Kidney tubule cell (primary cell): ENCODE measurements around the gene BCHE.

ENCODE experiments used
- DNase-seq: peaks from one replicate; pipeline ENCODE4 v3.0.0-alpha.2; 2018; ENCODE audit warnings: low spot score

Gene BCHE

DNA sequence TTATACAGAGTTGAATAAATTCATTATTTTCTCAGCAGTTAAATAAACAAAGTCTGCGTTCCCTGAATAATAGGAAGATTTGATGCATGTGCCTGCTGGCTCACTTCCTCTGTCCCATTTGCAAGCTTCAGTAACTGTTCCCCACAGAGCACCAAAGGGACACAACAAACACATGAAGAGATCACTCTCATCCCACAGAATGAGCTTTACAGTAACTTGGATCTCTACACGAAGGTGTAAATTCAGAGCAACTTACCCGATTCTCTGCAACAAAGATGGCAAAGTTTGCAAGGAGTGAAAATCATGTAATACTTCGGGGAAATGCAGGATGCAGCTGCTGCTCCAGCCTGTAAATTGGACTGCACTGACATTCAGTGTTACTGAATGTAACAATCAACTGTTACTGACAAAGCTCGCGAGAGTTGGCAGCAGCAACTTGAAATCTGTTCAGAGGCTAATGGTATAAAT lies at the start of gene BCHE:
BCHE (minus strand) TSS at position 366 of the 468 bp plus-strand sequence. CDS start 6,390 bp downstream, outside the sequence.
- peak; percentile 60 for DNase-seq

DNA sequence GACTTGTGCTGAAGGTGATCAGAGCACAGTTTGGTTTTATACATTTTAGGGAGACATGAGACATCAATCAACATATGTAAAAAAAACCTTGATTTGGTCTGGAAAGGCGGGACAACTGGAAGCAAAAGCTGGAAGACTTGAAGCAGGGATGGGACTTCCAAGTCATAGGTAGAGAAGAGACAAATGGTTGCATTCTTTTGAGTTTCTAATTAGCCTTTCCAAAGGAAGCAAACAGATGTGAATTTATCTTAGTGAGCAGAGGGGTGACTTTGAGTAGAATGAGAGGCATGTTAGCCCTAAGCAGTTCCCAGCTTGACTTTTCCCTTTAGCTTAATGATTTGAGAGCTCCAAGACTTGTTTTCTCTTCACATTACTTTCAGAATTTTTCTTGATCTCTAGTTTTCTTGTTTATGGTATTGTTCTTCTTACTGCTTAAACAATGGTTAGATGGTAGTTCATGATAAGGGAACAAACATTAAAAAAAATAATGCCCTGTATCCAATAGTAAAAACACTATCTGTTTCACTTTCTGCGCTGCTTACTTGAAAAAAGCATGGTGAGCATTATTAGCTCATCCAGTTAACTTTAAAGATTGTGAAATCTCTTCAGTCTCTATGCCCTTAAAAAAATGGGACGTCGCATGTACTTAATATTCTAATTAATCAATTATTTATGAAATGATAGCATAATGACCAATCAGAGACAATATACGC lies 48.5 kb upstream of the BCHE start:
- DNase-seq = no peak

DNA sequence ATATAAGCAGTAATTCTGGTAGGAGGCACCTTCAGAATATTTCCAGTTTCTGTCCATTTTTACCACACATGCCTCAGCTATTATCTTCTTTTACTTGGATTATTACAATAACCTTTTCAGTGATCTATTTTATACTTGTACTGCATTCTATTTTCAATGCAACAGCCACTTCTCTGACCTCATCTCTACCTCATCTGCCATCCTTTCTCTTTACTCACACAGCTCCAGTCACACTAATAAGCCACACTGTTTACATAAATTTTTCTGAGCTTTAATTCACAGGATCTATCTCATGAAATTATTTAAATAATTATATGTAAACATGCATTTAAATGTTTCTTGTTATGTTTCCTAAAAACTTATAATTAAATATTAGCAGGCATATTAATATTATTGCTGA lies 47.3 kb upstream of the BCHE start:
- DNase-seq = no peak

DNA sequence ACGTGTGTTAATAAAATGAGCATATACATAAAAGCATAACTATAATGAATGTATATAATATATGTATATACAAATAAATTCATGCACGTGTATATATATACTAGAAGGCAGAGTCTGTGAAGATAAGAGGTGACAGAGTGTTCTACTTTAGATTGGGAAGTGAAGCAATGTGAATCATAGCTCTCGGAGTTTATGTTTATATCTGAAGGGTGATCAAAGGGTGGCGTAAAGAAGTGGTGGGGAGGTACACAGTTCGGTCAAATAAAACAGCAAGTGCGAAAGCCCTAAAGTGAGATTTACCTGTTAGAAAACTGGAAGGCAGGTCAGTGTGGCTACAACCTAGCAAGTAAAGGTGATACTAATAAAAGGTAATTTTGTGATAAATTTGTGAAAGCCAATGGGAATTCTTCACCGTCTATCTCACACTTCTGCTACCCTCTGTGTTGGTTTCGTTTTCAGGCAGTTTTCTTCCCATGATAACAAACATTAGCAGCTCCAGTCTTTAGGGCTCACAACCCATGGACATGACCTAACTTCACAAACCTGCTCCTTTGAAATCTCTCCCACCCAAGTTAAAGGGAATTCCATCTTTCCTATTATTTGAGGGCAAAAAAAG lies 46.7 kb upstream of the BCHE start:
- no peak for DNase-seq

DNA sequence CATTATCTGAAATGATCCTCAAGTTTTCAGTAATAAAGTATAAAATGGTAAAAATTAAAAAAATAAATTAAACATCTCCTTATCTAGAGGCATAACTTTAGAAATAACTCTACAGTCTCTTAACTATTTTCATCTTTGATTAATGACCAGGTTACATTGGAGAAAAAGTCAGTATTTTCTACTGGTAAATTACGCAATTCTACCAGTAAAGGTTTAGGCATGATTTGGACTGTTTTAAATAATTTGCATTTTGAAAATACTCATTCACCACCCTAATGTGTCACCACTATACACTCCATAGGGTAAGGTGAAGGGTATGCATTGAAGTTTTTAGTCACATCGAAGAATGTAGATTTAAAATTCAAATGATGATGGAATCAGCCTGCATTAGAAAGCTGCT lies 45.9 kb upstream of the BCHE start:
- no peak for DNase-seq

DNA sequence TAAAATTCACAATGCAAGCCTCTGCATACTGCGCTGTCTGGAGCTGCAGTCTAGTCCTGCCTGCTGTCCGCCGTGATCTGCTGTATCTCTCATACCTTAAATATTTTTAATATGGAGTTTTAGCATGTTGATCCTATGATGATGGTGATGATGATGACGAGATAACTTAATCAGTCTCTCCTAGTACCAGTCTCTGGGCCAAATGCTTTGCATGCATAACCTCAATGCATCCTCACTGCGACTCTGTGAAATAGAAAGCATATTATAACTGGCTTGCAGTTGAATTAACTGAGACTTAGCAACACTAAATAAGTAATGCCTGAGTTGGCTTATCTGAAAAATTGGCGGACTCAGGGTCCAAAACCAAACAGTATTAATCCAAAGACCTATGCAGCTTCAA lies 38.4 kb upstream of the BCHE start:
- no peak for DNase-seq

DNA sequence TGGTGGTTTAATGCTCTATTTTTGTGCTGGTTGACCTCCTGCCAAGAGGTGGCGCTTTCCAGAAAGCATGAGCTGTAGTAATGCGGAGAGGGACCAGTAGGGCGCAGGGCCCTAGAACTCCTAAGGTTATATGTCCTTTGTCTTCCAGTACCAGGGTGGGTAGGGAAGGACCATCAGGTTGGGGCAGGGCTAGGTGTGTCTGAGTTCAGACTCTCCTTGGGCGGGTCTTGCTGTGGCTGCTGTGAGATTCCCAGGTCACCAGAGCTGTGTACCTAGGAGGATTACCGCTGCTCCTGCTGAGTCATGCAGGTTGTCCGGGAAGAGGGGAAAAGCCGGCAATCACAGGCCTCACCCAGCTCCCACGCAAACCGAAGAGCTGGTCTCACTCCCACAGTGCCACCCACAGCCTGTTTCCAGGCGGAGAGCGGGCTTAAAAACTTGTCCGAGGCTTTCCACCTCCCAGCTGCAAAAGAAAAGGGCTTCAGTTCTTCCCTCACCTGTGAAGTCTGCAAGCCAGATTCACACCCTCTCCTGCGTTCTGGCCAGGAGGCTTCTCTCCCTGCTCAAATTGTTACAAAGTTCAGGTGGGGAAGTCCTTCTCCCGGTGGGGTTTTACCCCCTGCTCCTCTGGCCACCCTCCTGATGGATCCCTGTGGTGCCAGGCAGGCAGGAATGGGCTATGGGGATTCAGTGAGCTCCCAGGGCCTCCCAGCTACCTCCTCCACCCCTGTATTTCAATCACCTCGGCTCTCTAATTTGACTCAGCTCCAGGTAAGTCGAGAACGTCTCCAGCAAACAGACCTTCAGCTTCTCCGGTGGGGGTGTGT lies 37.7 kb upstream of the BCHE start:
- no peak for DNase-seq

DNA sequence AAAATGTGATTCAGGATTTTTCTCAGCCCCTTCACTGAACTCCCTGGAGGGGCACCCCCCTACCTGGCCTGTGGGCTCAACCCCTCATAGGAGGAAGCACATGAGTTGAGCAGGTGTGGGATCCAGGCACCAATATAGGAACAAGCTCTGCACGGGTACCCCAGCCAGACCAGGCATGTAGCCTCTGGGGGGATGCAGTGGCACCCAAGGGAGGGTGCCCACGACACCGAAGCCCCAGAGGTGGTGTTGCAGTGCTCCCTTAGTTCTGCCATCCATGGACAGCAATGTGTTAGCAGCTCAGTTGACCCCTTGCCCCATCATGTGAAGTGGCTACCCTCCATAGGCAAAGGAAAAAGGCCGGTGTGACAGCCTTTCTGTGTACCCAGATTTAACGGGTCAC lies 30.9 kb upstream of the BCHE start:
- no peak for DNase-seq

DNA sequence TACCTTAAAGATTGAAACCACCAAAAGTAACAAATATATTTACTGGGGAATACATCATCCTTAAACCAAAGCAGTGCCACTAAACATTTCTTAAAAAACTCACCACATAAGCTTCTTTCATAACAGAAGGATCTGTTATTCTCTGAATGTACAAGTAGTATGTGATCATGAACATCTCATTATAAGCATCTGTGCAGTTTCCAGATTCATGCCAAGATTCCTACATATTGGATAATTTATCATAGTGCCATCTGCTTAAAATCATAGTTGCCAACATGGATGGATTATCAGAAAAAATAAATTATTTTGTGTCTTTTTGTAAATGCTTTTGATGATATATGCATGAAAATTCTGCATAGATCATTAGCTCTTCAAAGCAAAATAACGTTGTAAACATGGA lies 21.8 kb upstream of the BCHE start:
- DNase-seq = no peak

DNA sequence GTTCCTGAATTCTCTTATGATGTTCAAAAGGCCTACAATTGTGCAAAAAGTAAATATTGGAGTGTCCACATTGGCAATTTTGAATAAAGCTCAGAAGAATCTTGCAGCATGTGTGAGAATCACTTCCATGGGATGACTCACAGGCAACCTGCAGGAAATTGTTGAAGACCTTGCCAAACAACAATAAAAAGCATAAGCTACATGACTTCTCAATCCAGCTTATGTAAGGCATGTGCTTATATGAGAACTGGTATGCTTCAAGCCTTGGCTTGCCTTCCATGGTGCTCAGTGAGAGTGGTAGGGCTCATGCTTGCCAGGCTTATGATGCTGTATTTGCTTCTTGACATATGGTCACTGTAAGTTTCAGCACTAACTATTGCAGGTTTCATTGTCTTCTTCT lies 18.4 kb upstream of the BCHE start:
- peak; percentile 14 for DNase-seq

DNA sequence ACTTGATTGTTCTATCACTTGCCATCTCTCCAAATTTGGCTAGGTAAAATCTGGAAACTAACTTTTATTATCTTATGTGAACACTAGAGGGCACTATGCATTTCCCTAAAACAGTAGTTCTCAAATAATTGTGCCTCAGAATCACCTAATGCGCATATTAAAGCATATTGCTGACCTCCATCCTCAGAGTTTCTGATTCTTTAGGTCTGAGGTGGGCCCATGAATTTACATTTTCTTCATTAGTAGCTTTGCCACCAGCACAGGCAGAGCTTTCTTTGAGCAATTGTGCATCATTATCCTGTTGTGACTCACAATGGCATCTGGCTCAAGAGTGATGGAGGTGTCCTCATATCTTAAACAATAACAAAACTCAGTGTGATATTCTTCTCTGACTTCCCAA lies 17.5 kb upstream of the BCHE start:
- peak; percentile 26 for DNase-seq

DNA sequence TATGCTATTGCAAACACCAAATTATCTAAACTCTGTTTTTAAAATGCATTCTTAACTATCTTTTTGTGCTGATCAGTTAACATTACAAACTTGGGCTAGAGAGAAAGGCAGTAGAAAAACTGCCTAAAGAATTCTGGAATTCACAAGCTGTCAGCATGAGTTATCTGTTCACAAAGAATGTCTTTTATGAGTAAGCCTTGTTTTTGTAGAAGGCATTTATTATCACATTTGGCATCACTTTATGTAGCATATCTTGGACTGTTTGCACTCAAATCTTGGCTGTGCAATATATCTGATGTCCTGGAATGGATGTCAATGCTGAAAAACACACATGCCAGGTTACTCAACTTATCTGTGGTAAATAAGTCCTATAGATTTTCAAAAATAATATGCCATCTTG lies 15.5 kb upstream of the BCHE start:
- DNase-seq = no peak

DNA sequence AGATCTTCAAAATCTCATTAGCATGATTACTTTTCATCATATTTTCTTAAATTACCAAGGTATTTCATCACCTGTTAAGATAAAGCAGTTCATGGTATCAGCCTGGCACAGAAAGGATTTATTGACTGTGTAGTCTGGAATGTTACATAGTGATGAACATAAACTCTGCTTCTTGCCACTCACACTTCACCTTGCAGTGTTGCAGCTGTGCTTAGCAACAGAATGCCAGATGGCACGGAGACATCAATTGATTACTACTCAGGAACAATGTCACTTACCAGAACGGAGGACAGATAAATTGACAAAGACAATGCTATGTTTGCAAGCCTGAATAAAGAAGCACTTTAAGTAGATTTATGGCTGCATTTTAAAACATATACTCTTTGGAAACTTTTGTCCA lies 15.0 kb upstream of the BCHE start:
- no peak for DNase-seq

DNA sequence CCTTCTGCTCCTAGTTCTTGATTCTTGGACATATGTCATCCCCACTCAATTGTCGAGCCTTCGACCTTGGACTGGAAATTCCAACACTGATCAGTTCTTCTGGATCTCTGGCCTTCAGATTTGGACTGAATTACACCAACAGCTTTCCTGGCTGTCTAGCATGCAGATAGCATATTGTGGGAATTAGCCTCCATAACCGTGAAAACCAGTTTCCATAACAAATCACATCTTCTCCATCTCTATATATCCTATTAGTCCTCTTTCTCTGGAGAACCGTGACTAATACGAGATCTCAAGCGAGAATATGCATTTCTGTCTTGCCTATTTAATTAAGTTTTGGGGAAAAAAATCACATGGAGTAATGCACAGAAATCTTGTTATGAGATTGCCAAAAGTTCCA lies 8.8 kb upstream of the BCHE start:
- no peak for DNase-seq

DNA sequence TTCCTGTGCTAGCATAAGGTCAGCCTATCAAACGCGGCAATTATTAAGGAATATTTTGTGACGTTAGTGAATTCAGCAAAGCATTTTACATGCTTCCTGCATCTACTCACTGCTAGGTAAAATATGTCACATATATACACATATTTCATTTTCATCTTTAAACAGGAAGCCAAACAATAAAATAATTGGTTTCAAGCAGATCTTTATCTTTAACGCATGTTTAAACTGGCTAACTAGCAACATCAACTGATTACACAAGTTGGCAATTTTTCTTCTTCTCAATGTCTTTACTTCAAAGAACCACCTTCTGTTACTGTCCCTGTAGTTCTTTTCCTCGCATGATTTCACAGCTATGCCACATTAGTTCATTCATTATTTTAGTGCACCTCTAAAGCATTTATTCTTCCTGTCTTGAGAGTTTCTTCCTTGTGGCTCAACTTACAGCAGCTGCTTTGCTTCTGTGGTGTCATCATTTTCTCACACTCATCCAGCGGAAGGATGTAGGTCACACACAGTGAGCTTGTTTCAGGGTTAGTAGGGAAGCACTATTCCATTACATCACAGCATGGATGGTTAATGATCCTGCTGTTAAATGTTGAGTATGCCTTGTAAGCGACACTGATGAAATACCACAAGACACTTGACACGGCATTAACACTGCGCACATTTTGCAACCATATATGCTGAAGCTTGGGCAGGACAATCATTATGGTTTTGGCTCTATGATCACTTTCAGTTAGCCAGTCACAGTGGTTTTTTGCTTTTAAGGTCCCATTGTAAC lies 2.3 kb upstream of the BCHE start:
- peak; percentile 93 for DNase-seq

DNA sequence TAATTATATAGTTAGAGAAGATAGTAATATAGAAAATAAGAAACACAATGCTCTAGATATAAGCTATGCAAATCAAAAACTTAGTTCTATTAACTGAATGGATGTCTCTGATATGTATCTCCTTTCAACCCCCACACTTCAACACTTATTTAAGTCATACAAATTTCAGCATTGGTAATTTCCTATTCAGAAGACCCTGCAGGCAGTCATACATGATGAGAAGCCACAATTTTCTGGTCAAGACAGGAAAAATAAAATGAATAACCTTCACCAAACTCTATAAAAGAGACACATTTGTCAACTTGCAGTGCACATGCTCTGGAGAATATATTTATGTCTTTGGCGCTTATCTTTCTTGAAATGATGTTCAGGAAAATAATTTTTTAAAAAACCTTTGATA lies 578 bp upstream of the BCHE start:
- no peak for DNase-seq

DNA sequence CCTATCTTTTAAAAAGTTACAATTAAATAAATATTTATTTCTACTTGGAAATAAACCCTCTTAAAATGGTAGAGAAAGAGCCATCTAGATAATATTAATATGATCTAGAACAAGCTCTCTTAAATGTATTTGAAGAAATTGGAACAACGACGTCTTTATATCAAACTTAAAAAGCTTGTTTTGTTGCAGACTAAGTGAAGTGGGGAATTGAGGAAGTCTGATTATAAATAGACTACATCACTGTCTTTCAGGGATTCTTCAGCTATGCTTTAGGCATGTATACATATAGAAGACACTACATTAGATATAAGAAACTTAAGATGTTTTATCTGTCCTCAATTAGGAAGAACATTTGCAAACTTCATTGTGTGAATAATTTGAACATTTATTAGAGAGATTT lies 1.8 kb downstream of the BCHE start:
- no peak for DNase-seq

DNA sequence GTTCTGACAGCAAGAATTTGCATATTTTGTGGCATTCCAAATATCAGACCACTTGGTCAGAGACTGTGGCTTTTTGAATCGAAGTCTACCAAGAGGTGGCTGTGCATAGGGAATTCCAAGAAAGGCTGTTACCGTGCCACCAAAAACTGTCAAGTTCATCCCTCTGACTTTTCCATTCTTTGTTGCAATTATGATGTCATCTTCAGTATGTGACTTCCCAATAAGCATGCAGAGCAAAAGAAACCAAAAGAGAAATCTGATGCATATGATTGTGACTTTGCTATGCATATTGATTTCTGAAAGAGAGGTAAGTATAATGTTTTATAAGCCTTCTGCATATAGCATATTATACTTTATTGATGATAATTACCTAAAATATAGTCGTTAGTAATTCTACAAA lies 6.5 kb downstream of the BCHE start:
- no peak for DNase-seq

DNA sequence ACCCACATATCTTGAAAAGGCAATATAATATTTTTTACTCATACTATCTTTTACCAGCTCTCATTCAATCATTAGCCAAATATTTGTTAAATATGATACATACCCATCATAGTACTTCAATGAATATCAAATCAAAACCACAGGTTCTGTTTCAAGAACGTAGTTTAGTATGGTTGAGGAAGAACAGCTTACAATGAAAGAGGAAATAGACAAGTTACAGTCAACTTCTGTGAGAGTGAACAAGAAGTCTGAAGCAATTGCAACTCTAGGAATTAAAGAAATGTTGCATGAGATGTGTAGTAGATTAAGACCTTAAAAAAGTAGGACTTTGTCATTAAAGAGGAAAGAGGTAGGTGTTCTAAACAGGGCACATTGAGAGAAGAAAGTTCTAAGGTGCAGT lies 9.3 kb downstream of the BCHE start:
- DNase-seq = no peak

DNA sequence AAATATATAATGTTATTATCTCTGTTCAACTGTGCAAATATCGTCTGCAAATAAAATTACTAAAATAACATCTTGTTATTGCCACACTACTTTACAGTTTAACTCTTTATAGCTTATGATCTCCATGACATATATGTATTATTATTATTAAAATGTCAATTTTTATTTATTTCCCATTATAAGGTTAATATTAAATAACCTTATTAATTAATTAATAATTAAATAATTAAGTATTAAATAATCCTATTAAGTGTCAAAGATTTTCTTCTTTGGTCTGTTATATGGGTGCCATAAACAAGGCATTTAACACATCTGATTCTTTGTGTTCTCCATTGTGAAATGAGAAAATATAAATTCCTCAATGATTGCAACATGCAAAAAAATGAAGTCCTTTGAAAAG lies 10.0 kb downstream of the BCHE start:
- no peak for DNase-seq

DNA sequence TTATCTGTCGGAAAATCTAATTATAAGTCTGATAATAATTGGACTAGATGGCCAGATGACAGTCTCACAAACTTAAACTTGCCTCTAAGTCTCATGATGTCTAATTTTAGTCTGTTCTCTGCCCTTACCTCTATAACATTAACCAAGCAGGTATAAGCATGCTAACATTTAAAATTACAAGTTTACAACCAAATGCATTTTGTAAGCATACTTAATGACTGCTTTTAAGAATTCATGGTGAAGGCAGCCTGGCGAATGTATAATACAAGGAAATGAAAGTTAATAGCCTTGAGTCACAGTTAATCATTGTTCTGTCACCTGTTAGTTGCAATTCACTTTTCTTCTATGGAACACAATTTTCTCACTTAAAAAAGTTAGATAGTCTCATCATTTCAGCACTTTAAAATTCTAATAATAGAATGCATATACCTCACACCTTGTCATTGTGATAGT lies 16.5 kb downstream of the BCHE start:
- peak; percentile 31 for DNase-seq

DNA sequence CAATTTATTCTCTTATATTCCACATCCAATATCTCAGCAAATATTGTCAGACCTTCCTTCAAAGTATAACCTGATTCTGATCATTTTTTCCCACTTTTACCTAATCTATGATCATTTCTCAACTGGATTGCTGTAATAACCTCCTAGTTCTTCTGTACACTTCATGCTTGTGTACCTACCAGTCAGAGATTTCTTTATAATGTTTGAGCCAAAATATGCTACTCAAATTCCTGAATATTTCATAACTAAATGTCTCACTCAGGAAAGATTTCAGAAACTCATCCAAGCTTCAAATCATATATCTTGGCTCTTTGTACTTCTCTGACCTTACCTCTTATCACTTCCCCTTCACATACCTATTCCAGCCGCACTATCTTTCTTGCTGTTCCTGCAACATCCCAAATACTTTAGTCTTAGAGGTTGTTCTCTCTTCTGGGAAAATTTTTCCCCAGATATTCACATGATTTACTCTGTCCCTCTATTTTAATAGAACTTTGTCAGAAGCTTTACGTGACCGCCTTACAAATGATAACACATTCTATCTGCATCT lies 20.0 kb downstream of the BCHE start:
- no peak for DNase-seq
